Brain microvascular endothelial cell (primary cell): Measurements from ENCODE around the gene ZNF608.

Source experiments
- DNase-seq: peaks from one replicate; pipeline ENCODE4 v3.0.0-alpha.2; 2020
- H3K27ac ChIP-seq: fragments of 250-450 bp; sonication (Bioruptor Pico); 2 replicates; pipeline ENCODE4 v1.5.1; 2020; ENCODE audit warnings: mild to moderate bottlenecking, moderate library complexity
- H3K27me3 ChIP-seq: fragments of 250-450 bp; sonication (Bioruptor Pico); replicated peaks from 2 replicates; pipeline ENCODE4 v1.5.1; 2020; ENCODE audit warnings: mild to moderate bottlenecking
- H3K36me3 ChIP-seq: fragments of 250-450 bp; sonication (Bioruptor Pico); replicated peaks from 2 replicates; pipeline ENCODE4 v1.5.1; 2020; ENCODE audit warnings: mild to moderate bottlenecking
- H3K4me3 ChIP-seq: 2 replicates; pipeline ENCODE4 v1.5.1; 2011; ENCODE audit warnings: low read depth, mild to moderate bottlenecking, control low read depth, low read length, moderate library complexity
- CTCF ChIP-seq: IDR thresholded peaks from 2 replicates; pipeline ENCODE4 v1.5.1; 2011; ENCODE audit warnings: low read depth, mild to moderate bottlenecking, moderate library complexity, low read length, control low read depth, inconsistent platforms; ENCODE audit errors: missing control alignments
- in situ Hi-C: cut with HindIII; loops from 2 replicates; pipeline ENCODE4 v1.10.0; 2017; ENCODE audit warnings: low sequenced_read_pairs, low pct_ligation_motif_present

Gene ZNF608

DNA sequence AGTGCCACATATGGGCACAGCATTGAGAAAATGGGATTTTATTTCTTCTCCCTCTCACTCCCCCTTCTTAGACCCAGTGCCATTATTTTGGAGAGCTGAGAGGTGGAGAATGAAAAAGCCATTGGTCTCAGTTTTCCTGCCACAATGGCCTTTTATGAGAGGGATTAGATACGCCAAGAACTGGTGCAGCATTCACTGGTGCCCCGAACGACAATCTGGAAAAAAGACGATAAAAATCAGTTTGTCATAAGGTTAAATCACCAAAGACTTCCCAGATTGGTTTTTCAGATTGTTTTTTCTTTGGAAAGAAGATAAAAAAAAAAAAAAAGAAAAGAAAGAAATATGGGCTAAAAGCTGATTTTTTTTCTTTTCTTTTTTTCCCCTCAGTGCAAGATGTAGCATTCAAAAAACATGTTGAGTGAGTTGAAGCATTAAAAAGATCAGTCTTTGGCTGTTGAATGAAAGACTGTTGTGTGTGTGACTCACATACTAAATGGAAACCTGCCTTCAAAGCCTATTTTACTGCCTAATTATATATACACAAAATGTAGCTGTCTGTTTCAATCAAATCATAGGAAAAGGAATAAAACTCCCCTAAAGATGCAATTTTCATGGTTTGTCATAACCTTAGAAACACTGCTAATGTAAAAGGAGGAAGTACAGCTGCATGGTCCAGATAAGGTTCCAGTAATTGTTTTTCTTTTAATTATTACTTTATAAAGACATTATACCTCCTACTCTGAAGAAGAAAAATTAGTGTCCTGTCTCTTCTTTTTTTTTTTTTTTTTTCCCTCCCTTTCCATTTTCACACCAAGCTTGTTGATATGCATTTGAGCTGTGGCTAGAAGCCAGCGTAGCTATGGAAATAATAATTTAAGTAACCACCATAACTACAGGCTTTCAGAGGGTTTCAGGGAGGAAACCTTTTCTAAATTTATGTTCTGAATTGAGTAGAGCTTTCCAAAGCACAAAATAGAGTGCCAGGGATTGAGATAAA is 27.2 kb upstream of the ZNF608 start:
- no peak for TF ChIP-seq CTCF
- in situ Hi-C loops: no loop called here
- Histone ChIP-seq H3K27ac (no peak overlapping the region), H3K4me3 (no peak overlapping the region), H3K27me3 (no peaks in the 10 kb centered on the region), H3K36me3 (no peaks in the 10 kb centered on the region)
- no peak for DNase-seq

GRCh38 chr5:124772457-124773200 is 26.2 kb upstream of the ZNF608 start:
- H3K27me3 ChIP-seq: no peaks in the 10 kb centered on the region
- H3K36me3 ChIP-seq: no peaks in the 10 kb centered on the region
- in situ Hi-C loops: no loop called here
- no peak overlapping the region for H3K27ac ChIP-seq
- TF ChIP-seq CTCF: no peak
- DNase-seq: no peak
- no peak overlapping the region for H3K4me3 ChIP-seq

DNA sequence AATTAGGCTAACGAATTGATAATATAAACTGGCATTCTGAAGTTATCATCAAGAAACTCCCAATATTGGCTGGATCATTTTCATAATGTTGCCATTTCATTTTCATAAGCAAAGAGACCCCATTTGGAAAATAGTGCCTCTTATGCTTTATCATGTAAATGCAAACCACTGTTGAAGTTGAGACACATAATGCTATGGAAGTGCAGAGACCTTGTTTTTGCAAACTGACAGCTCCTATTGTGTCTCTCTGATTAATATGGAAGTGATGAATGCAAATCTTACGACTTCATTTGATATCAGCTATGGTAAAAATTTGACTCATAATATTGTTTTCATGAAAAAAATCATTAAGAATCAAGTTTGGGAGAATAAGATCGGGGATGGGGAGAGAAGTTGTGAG is 25.3 kb upstream of the ZNF608 start:
- no peak for DNase-seq
- H3K36me3 ChIP-seq: no peaks in the 10 kb centered on the region
- H3K27ac ChIP-seq: no peak overlapping the region
- TF ChIP-seq CTCF: no peak
- no peak overlapping the region for H3K4me3 ChIP-seq
- in situ Hi-C loops: no loop called here
- H3K27me3 ChIP-seq: no peaks in the 10 kb centered on the region

GRCh38 chr5:124764992-124765611 is 18.7 kb upstream of the ZNF608 start:
- H3K4me3 ChIP-seq: no peak overlapping the region
- H3K36me3 ChIP-seq: no peaks in the 10 kb centered on the region
- no peak for TF ChIP-seq CTCF
- no peak overlapping the region for H3K27ac ChIP-seq
- DNase-seq: no peak
- no peaks in the 10 kb centered on the region for H3K27me3 ChIP-seq
- in situ Hi-C loops: no loop called here

DNA sequence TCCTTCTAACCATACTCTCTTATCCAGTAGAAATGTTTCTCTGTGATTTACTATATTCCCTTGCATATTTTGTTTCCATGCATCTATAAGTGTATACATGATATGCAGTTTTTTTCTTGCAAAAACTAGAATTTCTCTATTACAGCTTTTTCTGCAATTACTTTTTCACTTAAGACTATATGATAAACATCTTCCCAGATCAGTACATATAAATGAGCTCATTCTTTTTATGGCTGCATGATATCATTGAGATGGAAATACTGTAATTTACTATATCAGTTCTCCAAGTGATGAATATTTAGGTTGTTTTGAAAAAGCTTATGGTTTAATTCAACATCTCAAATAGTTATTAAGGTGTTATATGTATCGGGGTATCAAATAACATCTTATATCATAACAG is 18.1 kb upstream of the ZNF608 start:
- DNase-seq: no peak
- Histone ChIP-seq H3K36me3 (no peaks in the 10 kb centered on the region), H3K27ac (no peak overlapping the region), H3K27me3 (no peaks in the 10 kb centered on the region), H3K4me3 (no peak overlapping the region)
- no peak for TF ChIP-seq CTCF
- in situ Hi-C loops: no loop called here
